Parathyroid adenoma (tissue), 2 donors: ENCODE data around the gene NEDD4L.

Experiments used
- H2AFZ ChIP-seq: fragments of 300-600 bp; sonication (generic); one replicate; pipeline ENCODE4 v1.7.0; 2017; ENCODE audit warnings: antibody characterized with exemption, mild to moderate bottlenecking
- H3K27ac ChIP-seq: fragments of 300-600 bp; sonication (generic); one replicate; pipeline ENCODE4 v1.7.0; 2017
- H3K27me3 ChIP-seq: fragments of 300-600 bp; sonication (generic); one replicate; pipeline ENCODE4 v1.7.0; 2017; ENCODE audit warnings: low read length; ENCODE audit not compliant: control insufficient read depth, insufficient read depth
- H3K36me3 ChIP-seq: fragments of 300-600 bp; sonication (generic); one replicate; pipeline ENCODE4 v1.7.0; 2017; ENCODE audit warnings: low read length; ENCODE audit not compliant: control insufficient read depth, insufficient read depth
- H3K4me1 ChIP-seq: fragments of 300-600 bp; sonication (generic); one replicate; pipeline ENCODE4 v1.7.0; 2017; ENCODE audit warnings: control low read depth
- H3K4me2 ChIP-seq: fragments of 300-600 bp; sonication (generic); one replicate; pipeline ENCODE4 v1.7.0; 2017; ENCODE audit warnings: low read length
- H3K4me3 ChIP-seq: fragments of 300-600 bp; sonication (generic); one replicate; pipeline ENCODE4 v1.7.0; 2017; ENCODE audit warnings: low read depth, low read length
- H3K79me2 ChIP-seq: fragments of 300-600 bp; sonication (generic); one replicate; pipeline ENCODE4 v1.7.0; 2017; ENCODE audit warnings: control low read depth
- H3K9ac ChIP-seq: fragments of 300-600 bp; sonication (generic); one replicate; pipeline ENCODE4 v1.7.0; 2017; ENCODE audit warnings: mild to moderate bottlenecking
- H3K9me3 ChIP-seq: fragments of 300-600 bp; sonication (generic); one replicate; pipeline ENCODE4 v1.7.0; 2017; ENCODE audit warnings: low read length; ENCODE audit not compliant: control insufficient read depth
- CTCF ChIP-seq: fragments of 300-600 bp; sonication (generic); IDR thresholded peaks from one replicate; pipeline ENCODE4 v1.7.0; 2017; ENCODE audit warnings: antibody characterized with exemption, mild to moderate bottlenecking
- donor health status: primary hyperparathyroidism.

NEDD4L gene

GRCh38 chr18:58025733-58026132 lies 18.3 kb upstream of the NEDD4L start:
- Histone ChIP-seq H3K27ac (no peak overlapping the region), H3K27me3 (no peaks in the 10 kb centered on the region), H2AFZ (no peak overlapping the region), H3K4me3 (no peak overlapping the region), H3K9ac (no peak overlapping the region), H3K79me2 (no peaks in the 10 kb centered on the region), H3K4me2 (no peak overlapping the region), H3K9me3 (no peaks in the 10 kb centered on the region), H3K36me3 (no peaks in the 10 kb centered on the region), H3K4me1 (no peaks in the 10 kb centered on the region)
- no peak for TF ChIP-seq CTCF

DNA sequence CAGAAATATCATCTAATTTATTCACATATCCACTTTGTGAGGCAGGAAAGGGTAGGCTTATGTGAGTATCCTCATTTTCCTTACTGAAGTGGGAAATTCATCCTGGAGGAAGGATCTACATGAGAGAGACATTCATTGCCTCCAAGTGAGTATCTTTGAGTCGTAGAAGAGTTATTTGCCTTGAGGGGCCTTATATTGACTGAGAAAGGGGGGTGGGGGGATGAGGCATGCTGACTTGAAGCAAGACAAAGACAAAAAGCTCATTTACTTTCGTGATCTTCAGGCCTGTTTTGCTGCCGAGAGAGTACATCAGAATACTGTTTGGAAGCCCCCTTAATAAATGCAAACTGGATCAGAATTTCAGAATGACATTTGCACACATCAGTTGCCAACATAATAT lies 17.6 kb upstream of the NEDD4L start:
- Histone ChIP-seq H2AFZ (no peak overlapping the region), H3K4me3 (no peak overlapping the region), H3K9me3 (no peaks in the 10 kb centered on the region), H3K9ac (no peak overlapping the region), H3K4me1 (no peaks in the 10 kb centered on the region), H3K79me2 (no peaks in the 10 kb centered on the region), H3K4me2 (no peak overlapping the region), H3K27me3 (no peaks in the 10 kb centered on the region), H3K36me3 (no peaks in the 10 kb centered on the region), H3K27ac (no peak overlapping the region)
- TF ChIP-seq CTCF = no peak

DNA sequence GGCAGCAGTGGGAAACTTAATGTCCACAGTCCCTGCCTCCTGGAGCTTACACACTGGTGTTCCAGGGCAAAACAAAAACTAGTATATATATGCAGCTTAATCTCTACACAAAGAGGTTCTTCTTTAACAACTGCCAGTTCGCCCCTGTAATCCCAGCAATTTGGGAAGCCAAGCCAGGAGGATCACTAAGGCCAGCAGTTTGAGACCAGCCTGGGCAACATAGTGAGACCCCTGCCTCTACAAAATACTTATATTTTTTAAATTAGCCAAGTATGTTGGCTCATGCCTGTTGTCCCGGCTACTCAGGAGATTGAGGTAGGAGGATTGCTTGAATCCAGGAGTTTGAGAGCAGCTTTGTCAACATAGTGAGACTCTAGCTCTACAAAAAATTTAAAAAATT lies 17.2 kb upstream of the NEDD4L start:
- H3K4me1 ChIP-seq = no peaks in the 10 kb centered on the region
- H3K4me3 ChIP-seq = no peak overlapping the region
- no peaks in the 10 kb centered on the region for H3K27me3 ChIP-seq
- no peaks in the 10 kb centered on the region for H3K36me3 ChIP-seq
- no peak overlapping the region for H3K4me2 ChIP-seq
- no peak overlapping the region for H3K27ac ChIP-seq
- H2AFZ ChIP-seq = no peak overlapping the region
- TF ChIP-seq CTCF = no peak
- H3K79me2 ChIP-seq = no peaks in the 10 kb centered on the region
- H3K9ac ChIP-seq = no peak overlapping the region
- no peaks in the 10 kb centered on the region for H3K9me3 ChIP-seq

DNA sequence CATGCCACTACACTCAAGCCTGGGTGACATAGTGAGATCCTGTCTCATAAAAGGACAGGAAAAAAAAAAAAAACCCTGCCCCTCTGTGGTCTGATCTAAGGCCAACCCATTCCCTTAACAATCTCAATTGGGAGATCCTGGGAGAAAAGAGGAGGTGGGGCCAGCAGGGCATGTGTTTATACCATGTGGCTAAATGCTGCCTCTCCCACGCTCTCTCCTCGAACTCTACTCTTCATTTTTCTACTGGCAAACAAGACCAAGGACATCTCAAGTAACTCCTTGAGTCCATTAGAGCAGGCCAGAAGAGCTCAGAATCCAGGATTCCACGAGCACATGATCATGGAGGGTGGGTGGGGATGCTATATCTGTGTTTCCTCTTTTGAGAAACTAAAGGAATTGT lies 16.7 kb upstream of the NEDD4L start:
- Histone ChIP-seq H3K27ac (no peak overlapping the region), H3K4me2 (no peak overlapping the region), H3K9ac (no peak overlapping the region), H2AFZ (no peak overlapping the region), H3K9me3 (no peaks in the 10 kb centered on the region), H3K27me3 (no peaks in the 10 kb centered on the region), H3K36me3 (no peaks in the 10 kb centered on the region), H3K4me3 (no peak overlapping the region), H3K79me2 (no peaks in the 10 kb centered on the region), H3K4me1 (no peaks in the 10 kb centered on the region)
- no peak for TF ChIP-seq CTCF

DNA sequence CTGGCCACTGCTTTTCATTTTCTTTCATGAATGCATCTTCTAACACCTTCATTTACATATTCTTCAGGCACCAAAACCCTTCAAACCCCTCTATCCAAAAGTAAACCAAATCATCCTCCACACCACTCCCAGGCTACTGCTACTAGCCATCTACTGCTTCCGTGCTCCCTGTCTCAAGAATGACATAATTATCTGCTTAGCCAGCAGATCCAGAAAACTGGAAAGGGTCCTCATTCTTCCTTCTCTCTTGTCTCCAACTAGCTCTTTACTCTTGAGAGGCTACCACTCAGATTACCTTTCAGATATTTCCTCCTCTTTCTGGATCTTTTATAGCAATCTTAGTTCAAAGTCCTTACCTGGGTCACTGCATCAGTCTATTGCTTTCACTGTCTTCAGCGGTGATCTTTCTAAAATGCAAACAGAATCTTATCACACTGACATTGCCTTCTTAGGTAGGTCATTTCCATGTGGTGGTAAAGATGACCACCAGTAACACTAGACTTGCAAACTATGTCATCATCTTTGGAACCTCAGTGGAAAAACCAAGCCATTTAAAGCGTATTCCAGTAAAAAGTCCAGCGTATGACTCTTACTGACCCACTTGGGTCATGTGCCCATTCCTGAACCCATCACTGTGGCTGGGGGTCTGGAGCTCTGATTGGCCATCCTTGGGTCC lies 15.8 kb upstream of the NEDD4L start:
- no peak overlapping the region for H3K4me2 ChIP-seq
- H3K79me2 ChIP-seq = no peaks in the 10 kb centered on the region
- no peak overlapping the region for H3K27ac ChIP-seq
- H3K4me3 ChIP-seq = no peak overlapping the region
- H3K4me1 ChIP-seq = no peaks in the 10 kb centered on the region
- H3K36me3 ChIP-seq = no peaks in the 10 kb centered on the region
- no peak overlapping the region for H2AFZ ChIP-seq
- TF ChIP-seq CTCF = no peak
- H3K9ac ChIP-seq = no peak overlapping the region
- no peaks in the 10 kb centered on the region for H3K9me3 ChIP-seq
- H3K27me3 ChIP-seq = no peaks in the 10 kb centered on the region
